H1 (cell line): Measurements from ENCODE around the gene TTC29.

Experiments
- BRCA1 ChIP-seq: IDR thresholded peaks from 2 replicates; pipeline ENCODE4 v1.6.1; 2012; ENCODE audit warnings: low read depth, low read length, improper control_type of control experiment
- CEBPB ChIP-seq: IDR thresholded peaks from 2 replicates; pipeline ENCODE4 v1.6.1; 2012; ENCODE audit warnings: low read depth, low read length
- CHD1 ChIP-seq: IDR thresholded peaks from 2 replicates; pipeline ENCODE4 v1.6.1; 2012; ENCODE audit warnings: low read depth, low read length, improper control_type of control experiment
- CTCF ChIP-seq, 3 experiments: IDR thresholded peaks; 1 replicate in 2 of 3; 2 replicates in 1 of 3; pipeline versions ENCODE4 v1.5.1 to v1.6.1; 2011; ENCODE audit warnings: low read length in 3 of 3, mild to moderate bottlenecking in 3 of 3, inconsistent platforms in 2 of 3, low read depth in 1 of 3, moderate library complexity in 1 of 3; ENCODE audit not compliant: insufficient read depth in 1 of 3; ENCODE audit errors: control extremely low read depth in 1 of 3
- EP300 ChIP-seq, 2 experiments: IDR thresholded peaks; 1 replicate in 1 of 2; 2 replicates in 1 of 2; pipeline ENCODE4 v1.6.1; 2011 to 2012; ENCODE audit warnings: low read depth in 2 of 2, low read length in 2 of 2, mild to moderate bottlenecking in 2 of 2, borderline replicate concordance in 1 of 2, inconsistent platforms in 1 of 2, moderate library complexity in 1 of 2
- JUND ChIP-seq: IDR thresholded peaks from 2 replicates; pipeline ENCODE4 v1.6.1; 2011; ENCODE audit warnings: mild to moderate bottlenecking, improper control_type of control experiment, low read length
- MAX ChIP-seq: IDR thresholded peaks from 2 replicates; pipeline ENCODE4 v1.6.1; 2012; ENCODE audit warnings: inconsistent platforms
- POLR2A ChIP-seq, 2 experiments: IDR thresholded peaks; 1 replicate in 1 of 2; 2 replicates in 1 of 2; pipeline ENCODE4 v1.6.1; 2011; ENCODE audit warnings: low read depth in 2 of 2, low read length in 2 of 2, mild to moderate bottlenecking in 2 of 2; ENCODE audit errors: control extremely low read depth in 1 of 2
- POLR2AphosphoS5 ChIP-seq: IDR thresholded peaks from 2 replicates; pipeline ENCODE4 v1.6.1; 2011; ENCODE audit warnings: low read depth, low read length
- SP2 ChIP-seq: IDR thresholded peaks from 2 replicates; pipeline ENCODE4 v1.6.1; 2012; ENCODE audit warnings: mild to moderate bottlenecking, low read length, inconsistent platforms
- TAF1 ChIP-seq: IDR thresholded peaks from 2 replicates; pipeline ENCODE4 v1.6.1; 2011; ENCODE audit warnings: mild to moderate bottlenecking, low read depth, low read length
- TCF12 ChIP-seq: IDR thresholded peaks from 2 replicates; pipeline ENCODE4 v1.6.1; 2011; ENCODE audit warnings: low read depth, mild to moderate bottlenecking, low read length

- TF ChIP-seq SP2 = no peak
- TF ChIP-seq CTCF (IDR thresholded peaks at IDR 0.05; ENCODE audit: control extremely low read depth in 1 of 3, insufficient read depth in 1 of 3, low read depth in 1 of 3, low read length in 3 of 3) = no peak
- TF ChIP-seq POLR2A (IDR thresholded peaks at IDR 0.05; ENCODE audit: control extremely low read depth in 1 of 2, low read depth in 2 of 2, low read length in 2 of 2) = no peak
- no peak for TF ChIP-seq MAX
- TF ChIP-seq CHD1 = no peak
- no peak for TF ChIP-seq CEBPB
- no peak for TF ChIP-seq TCF12
- TF ChIP-seq EP300 (IDR thresholded peaks at IDR 0.05; ENCODE audit: borderline replicate concordance in 1 of 2, low read depth in 2 of 2, low read length in 2 of 2) = no peak
- TF ChIP-seq TAF1 = no peak
- no peak for TF ChIP-seq JUND
- TF ChIP-seq POLR2AphosphoS5 = no peak
- TF ChIP-seq BRCA1 = no peak
These were observed 88.4 kb downstream of the TTC29 start for GRCh38 chr4:146857298-146857697.
